Measurements from ENCODE around the gene COL23A1.
"Not testable (repeated sequence)": the region's sequence is repeated elsewhere in the genome, so short reads cannot be mapped to it uniquely, and the experiment has no call there.

Gene COL23A1

DNA sequence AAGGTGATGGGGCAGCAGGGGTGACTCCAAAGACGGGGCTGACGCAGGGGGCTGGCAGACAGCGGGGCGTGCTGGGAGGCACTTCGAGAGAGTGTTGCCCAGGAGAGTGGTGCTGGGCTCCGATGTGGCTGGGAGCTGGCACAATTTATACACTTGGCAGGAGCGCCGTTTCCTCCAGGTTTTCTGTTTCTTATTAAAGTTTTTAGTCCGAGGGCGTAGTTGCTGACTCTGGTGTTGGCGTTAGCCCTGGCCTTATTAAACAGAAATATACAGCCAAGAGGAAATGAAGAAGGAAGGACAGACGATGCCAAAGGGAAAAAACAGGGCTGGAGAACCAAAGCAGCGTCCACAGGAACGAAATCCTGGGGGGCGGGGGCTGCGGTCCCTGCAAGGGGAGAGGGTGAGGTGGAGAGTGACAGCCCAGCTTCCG lies 218.0 kb downstream of the COL23A1 start:
- DNase-seq, result no peak

GRCh38 chr5:178371362-178372111 lies 218.7 kb downstream of the COL23A1 start:
- no peak for DNase-seq

DNA sequence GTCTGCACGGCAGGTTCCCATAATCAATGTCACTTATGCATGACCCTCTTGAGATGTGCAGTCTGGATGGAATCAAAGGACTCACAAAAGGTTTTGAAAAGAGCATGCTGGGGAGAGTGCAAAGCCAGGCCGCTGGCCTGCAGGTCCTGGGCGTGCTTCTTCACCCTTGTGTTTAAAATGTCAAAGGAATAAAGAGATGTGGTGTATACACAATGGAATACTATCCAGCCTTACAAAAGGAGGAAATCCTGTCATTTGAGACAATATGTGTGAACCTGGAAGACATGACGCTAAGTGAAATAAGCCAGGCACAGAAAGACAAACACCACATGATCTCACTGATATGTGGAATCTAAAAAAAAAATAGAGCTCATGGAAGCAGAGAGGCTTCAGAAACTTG lies 220.1 kb downstream of the COL23A1 start:
- no peak for DNase-seq

DNA sequence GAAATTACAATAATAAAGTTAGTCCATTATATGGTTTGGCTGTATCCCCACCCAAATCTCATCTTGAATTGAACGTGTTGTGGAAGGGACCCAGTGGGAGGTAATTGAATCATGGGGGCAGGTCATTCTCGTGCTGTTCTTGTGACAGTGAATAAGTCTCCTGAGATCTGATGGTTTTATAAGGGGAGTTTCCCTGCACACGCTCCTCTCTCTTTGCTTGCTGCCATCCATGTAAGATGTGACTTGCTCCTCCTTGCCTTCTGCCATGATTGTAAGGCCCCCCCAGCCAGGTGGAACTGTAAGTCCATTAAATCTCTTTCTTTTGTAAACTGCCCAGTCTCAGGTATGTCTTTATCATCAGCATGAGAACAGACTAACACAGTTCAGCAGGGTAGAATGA lies 220.7 kb downstream of the COL23A1 start:
- DNase-seq, result not testable (repeated sequence)

DNA sequence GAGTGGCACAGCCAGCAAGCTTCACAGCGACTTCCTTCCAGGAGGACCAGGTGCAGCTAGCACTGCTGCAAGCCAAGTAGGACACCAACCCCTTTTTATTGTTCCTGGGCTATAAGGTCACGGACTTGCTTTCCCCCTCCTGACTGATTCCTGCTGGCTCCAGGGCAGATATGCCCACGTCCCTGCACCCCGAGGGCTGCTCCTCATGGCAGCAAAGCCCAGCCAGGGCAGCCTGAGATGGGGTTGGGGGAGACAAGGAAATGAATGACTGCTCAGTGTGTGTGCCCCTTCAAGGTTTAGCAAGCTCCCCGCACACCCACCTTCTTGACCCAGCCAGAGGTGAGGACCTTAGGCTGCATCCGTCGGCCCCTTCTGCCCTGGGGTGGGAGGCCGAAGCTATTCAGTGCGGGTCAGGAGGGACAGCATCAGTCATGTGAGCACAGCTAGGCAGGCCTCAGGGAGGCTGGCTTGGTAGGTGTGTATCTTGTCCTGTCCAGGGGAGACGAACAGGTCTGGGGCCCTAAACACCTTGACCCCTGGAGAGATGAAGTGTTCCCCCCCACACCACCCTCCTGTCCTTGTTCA lies 221.4 kb downstream of the COL23A1 start:
- no peak for DNase-seq

GRCh38 chr5:178368274-178368673 lies 221.9 kb downstream of the COL23A1 start:
- DNase-seq, result no peak

- no peak for DNase-seq
These were observed 222.5 kb downstream of the COL23A1 start for GRCh38 chr5:178367736-178368120.

GRCh38 chr5:178366998-178367735 lies 223.0 kb downstream of the COL23A1 start:
- no peak for DNase-seq

GRCh38 chr5:178365501-178366440 lies 224.4 kb downstream of the COL23A1 start:
- no peak for DNase-seq

GRCh38 chr5:178364326-178364675 lies 225.9 kb downstream of the COL23A1 start:
- no peak for DNase-seq

- DNase-seq, result no peak
These were observed 226.5 kb downstream of the COL23A1 start for GRCh38 chr5:178363501-178364325.

DNA sequence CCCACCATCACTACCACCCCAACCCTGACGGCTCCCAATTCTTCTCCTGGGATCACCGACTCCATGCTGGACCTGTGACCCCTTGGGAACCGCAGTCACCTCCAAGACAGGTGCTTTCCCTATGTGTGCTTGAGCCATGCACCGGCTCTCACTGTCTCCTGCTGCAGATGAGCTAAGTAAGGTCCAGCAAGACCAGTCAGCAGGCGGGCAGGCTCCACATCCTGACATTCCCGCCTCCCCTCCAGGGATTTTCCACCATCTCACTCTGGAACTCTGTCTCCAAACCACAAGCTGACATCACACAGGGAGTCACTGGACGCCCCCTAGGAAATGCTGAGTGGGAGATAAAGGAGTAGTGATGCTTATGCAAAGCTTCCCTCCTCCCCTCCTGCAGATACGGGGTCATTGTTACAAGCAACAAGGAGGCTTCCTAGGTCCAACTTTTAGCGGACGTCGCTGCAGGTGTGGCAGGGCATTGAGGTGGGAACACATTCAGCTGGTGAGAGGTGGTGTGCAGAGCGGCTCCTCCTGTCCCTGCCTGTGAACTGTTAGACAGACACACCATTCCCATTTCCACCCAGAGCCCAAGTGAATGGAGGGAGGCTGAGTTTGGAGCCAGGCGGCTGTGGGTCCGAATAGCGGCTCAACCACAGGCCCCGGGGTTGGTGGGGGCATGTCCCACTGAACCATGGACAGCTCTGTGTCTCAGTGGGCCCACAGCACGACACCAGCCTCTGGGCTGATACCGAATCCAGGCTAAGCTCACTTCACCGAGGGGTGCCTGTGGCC lies 228.3 kb downstream of the COL23A1 start:
- DNase-seq, result no peak

DNA sequence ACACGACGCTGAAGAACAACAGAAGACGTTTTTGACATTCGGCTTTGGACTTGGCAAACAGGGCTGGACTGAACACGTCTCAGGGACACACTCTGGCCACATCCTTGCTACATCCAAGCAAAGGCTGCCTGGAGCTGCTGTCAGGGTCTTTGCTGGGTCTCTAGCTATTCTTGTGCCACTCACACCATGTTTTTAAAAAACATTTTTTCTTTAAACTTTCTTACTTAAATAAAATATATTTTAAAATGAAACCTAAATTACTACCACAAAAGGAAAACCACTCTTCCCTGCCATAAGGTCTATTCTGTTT lies 229.3 kb downstream of the COL23A1 start:
- DNase-seq, result no peak

DNA sequence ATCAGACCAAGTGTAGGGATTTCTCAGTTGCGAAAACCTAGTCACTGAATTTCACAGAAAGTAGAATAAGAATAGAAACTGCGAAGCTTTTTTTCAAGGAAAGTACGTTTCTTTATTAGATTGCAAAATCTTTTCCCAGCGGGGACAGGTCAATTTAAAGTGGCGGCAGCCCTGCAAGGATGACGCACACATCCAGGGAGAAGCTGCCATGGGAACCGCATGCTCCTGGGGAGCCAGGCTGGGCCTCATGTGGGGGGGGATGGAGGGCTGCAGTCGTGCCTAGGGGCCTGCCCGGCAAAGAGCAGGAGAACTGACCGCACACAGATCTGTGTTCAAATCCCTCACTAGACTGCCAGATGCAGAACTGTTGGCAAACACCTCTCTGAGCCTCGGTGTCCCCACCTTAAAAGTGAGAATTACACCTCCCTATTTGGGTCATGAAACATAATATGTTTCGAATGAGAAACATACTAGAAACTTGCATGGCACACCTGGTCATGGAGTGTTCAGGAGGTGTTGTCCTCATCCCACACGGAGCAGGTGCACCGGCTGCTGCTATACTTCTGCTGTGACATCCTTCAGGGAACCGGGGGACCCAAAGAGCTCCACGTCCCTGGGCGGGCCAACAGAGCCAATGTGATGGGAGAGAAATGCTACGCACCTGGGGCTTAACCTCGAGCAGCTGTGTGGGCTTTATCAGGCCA lies 229.8 kb downstream of the COL23A1 start:
- DNase-seq, result no peak

GRCh38 chr5:178359738-178360137 lies 230.5 kb downstream of the COL23A1 start:
- no peak for DNase-seq

GRCh38 chr5:178357678-178358077 lies 232.5 kb downstream of the COL23A1 start:
- DNase-seq, result no peak

DNA sequence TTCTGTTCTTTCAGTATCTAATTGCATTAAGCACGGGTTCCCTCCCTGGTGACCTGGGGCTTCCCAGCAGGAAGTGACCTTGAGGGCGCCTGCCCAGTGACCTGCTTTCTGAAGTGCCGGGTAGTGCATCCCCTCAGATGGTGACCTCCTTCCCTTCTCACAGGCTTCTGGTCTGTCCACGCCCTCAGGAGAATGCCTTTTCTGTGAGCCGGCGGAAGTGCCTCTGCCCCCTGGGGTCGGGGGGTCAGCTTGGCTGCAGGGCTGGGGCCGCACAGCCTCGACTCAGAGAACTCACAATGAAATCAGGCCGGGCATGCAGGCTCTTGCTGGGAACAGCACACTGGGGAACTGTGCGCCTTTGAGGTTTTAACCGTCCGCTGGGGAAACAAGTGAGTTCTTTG lies 233.1 kb downstream of the COL23A1 start:
- no peak for DNase-seq

- no peak for DNase-seq
These were observed 233.7 kb downstream of the COL23A1 start for GRCh38 chr5:178356431-178356872.

GRCh38 chr5:178355671-178356070 lies 234.5 kb downstream of the COL23A1 start:
- no peak for DNase-seq

- no peak for DNase-seq
These were observed 236.7 kb downstream of the COL23A1 start for GRCh38 chr5:178353461-178353860.

DNA sequence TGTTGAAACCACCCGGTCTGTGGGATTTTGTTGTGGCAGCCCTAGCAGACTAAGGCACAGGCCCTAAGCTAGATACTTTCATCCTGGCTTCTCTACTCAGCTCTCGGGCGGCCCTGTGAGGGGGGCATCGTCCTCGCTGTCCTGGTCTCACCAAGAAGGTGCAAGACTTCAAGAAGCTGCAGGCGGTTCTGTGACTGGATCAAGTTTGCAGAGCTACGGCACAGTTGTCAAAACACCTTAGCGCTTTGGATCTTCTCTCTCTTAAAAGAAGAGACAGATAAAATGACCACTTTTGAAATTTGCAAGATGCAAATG lies 238.2 kb downstream of the COL23A1 start:
- DNase-seq, result no peak
